PC-3 (cell line): ENCODE data around the gene ZNF20. TPM values are rescaled to one million over a fixed set of nuclear protein-coding genes. Genes with fewer than 3 reads are reported as not detected.

Source experiments
- ATAC-seq: fragments of 200-7000 bp; cut with Tn5 transposase; 2 replicates; pipeline ENCODE4 v1.9.1; 2020; ENCODE audit warnings: mild to moderate bottlenecking, moderate library complexity
- BruUV-seq: library from RNA; stranded (reverse); fragments of 400-500 nt; replicated peaks from 2 replicates; lab custom pipeline; 2021; lab: Mats Ljungman, UMichigan
- CTCF ChIA-PET: fragments of 300-600 bp; sonication (Branson Sonifier 250); formaldehyde crosslinking; loops from one replicate; lab custom pipeline; 2022; ENCODE audit warnings: antibody characterized with exemption; lab: Charles Lee
- POLR2A ChIA-PET: fragments of 300-600 bp; sonication (Branson Sonifier 250); formaldehyde crosslinking; loops from one replicate; lab custom pipeline; 2022; ENCODE audit warnings: antibody characterized with exemption; ENCODE audit not compliant: unreplicated experiment; lab: Charles Lee
- DNase-seq: peaks from one replicate; pipeline ENCODE4 v3.0.0-alpha.2; 2015
- H2AFZ ChIP-seq: fragments of 300-600 bp; sonication (generic); 2 replicates; pipeline ENCODE4 v1.6.0; 2016; ENCODE audit warnings: antibody characterized with exemption, low read length
- H3F3A ChIP-seq: fragments of 300-600 bp; sonication (generic); one replicate; pipeline ENCODE4 v1.6.0; 2017; ENCODE audit warnings: antibody characterized with exemption, low read length, control low read depth, mild to moderate bottlenecking; ENCODE audit not compliant: unreplicated experiment
- H3K27ac ChIP-seq: fragments of 300-600 bp; sonication (generic); 2 replicates; pipeline ENCODE4 v1.5.1; 2016; ENCODE audit warnings: mild to moderate bottlenecking, low read length
- H3K27me3 ChIP-seq: fragments of 300-600 bp; sonication (generic); 2 replicates; pipeline ENCODE4 v1.6.1; 2016; ENCODE audit warnings: low read length, mixed read lengths
- H3K36me3 ChIP-seq: fragments of 300-600 bp; sonication (generic); 2 replicates; pipeline ENCODE4 v1.6.1; 2016; ENCODE audit warnings: low read depth, mixed run types, low read length, mixed read lengths
- H3K4me1 ChIP-seq: fragments of 300-600 bp; sonication (generic); 2 replicates; pipeline ENCODE4 v1.5.1; 2016; ENCODE audit warnings: low read length; ENCODE audit not compliant: insufficient read depth
- H3K4me2 ChIP-seq: fragments of 300-600 bp; sonication (generic); 2 replicates; pipeline ENCODE4 v1.6.0; 2016; ENCODE audit warnings: low read length
- H3K4me3 ChIP-seq: fragments of 300-600 bp; sonication (generic); 2 replicates; pipeline ENCODE4 v1.5.1; 2016; ENCODE audit warnings: mild to moderate bottlenecking, low read length, mixed read lengths
- H3K79me2 ChIP-seq: fragments of 300-600 bp; sonication (generic); 2 replicates; pipeline ENCODE4 v1.6.1; 2017; ENCODE audit warnings: low read length, mixed read lengths
- H3K9ac ChIP-seq: fragments of 300-600 bp; sonication (generic); 2 replicates; pipeline ENCODE4 v1.6.0; 2016; ENCODE audit warnings: mild to moderate bottlenecking, low read length
- H3K9me2 ChIP-seq: fragments of 300-600 bp; sonication (generic); replicated peaks from 2 replicates; pipeline ENCODE4 v1.6.1; 2016; ENCODE audit warnings: mixed run types, low read length, mixed read lengths
- H3K9me3 ChIP-seq: fragments of 300-600 bp; sonication (generic); 2 replicates; pipeline ENCODE4 v1.6.1; 2016; ENCODE audit warnings: low read length, mixed read lengths
- H4K20me1 ChIP-seq: fragments of 300-600 bp; sonication (generic); 2 replicates; pipeline ENCODE4 v1.6.1; 2016; ENCODE audit warnings: low read length, mixed read lengths
- CTCF ChIP-seq: fragments of 300-600 bp; sonication (generic); conservative IDR thresholded peaks from 2 replicates; pipeline ENCODE4 v1.5.1; 2017; ENCODE audit warnings: antibody characterized with exemption, low read depth, mild to moderate bottlenecking, low read length
- EZH2 ChIP-seq: fragments of 300-600 bp; sonication (generic); IDR thresholded peaks from one replicate; pipeline ENCODE4 v1.6.1; 2017; ENCODE audit warnings: antibody characterized with exemption, mild to moderate bottlenecking, low read length; ENCODE audit not compliant: unreplicated experiment
- EZH2phosphoT487 ChIP-seq: fragments of 300-600 bp; sonication (generic); IDR thresholded peaks from 2 replicates; pipeline ENCODE4 v1.6.1; 2018; ENCODE audit warnings: mild to moderate bottlenecking, antibody characterized with exemption, low read length, borderline replicate concordance
- intact Hi-C: fragments of 100-400 bp; cut with micrococcal nuclease; formaldehyde crosslinking; loops from 2 replicates; pipeline ENCODE4 v1.9.0; 2023
- total RNA-seq: library from RNA; depleted of rRNA; stranded (reverse); fragments of >200 nt; gene quantifications from 2 replicates; pipeline ENCODE4 v1.2.3, GENCODE V29; 2014

ZNF20 gene
- total RNA-seq, 1 experiment from 2014 or later = 5.6 TPM

GRCh38 chr19:12162882-12163806, 23.0 kb upstream of the ZNF20 start, which contains the start of gene ZNF136:
Gene ZNF136, plus strand, starts transcription at chr19:12163096. Its CDS starts 108 bp downstream, at chr19:12163204.
- peaks cover 5% of the 10 kb centered on the region; the same call in 1 of the 2 replicates for H3K4me1 ChIP-seq
- POLR2A ChIA-PET = interaction anchor here (0.6 to 1.0 kb wide), 5 partner anchors 23 to 816 kb away, joined by 3 to 4 read pairs (median 3); no protein-coding TSS in a partner anchor
- intact Hi-C loops = no loop called here
- no peaks in the 10 kb centered on the region for H3K27me3 ChIP-seq
- H3K9me2 ChIP-seq = no peaks in the 10 kb centered on the region
- DNase-seq (peak; percentile 97), ATAC-seq (peak; percentile 98)
- no peaks in the 10 kb centered on the region for H3F3A ChIP-seq
- CTCF ChIA-PET = interaction anchor here (0.6 kb wide), 1 partner anchor 202 kb away, joined by 6 read pairs; the partner anchor contains the start of gene ZNF442
- peak within 1 kb of the TSS; percentile 97 for H3K4me2 ChIP-seq
- TF ChIP-seq CTCF (no peak), EZH2 (no peak), EZH2phosphoT487 (no peak)
- peak within 1 kb of the TSS; percentile 83 for H2AFZ ChIP-seq
- H3K9ac ChIP-seq = peak within 1 kb of the TSS; percentile 94
- no TSS peak for BruUV-seq
- peaks cover 13% of the 10 kb centered on the region for H3K9me3 ChIP-seq
- no peaks in the 10 kb centered on the region for H4K20me1 ChIP-seq
- peak within 1 kb of the TSS; percentile 51 for H3K27ac ChIP-seq
- H3K4me3 ChIP-seq = peak within 1 kb of the TSS; percentile 94
- peaks cover 31% of the 10 kb centered on the region for H3K36me3 ChIP-seq
- peaks cover 41% of the 10 kb centered on the region for H3K79me2 ChIP-seq

GRCh38 chr19:12162513-12162881, 22.3 kb upstream of the ZNF20 start:
- BruUV-seq = no TSS peak
- H2AFZ ChIP-seq = peak overlapping the region; percentile 83
- H4K20me1 ChIP-seq = no peaks in the 10 kb centered on the region
- H3K79me2 ChIP-seq = peaks cover 41% of the 10 kb centered on the region
- intact Hi-C loops = no loop called here
- no peak overlapping the region for H3K9ac ChIP-seq
- H3K4me1 ChIP-seq = peaks cover 5% of the 10 kb centered on the region; the same call in 1 of the 2 replicates
- H3K36me3 ChIP-seq = peaks cover 27% of the 10 kb centered on the region
- no peak overlapping the region for H3K27ac ChIP-seq
- DNase-seq (no peak), ATAC-seq (no peak)
- TF ChIP-seq EZH2phosphoT487 (no peak), EZH2 (no peak), CTCF (no peak)
- H3F3A ChIP-seq = no peaks in the 10 kb centered on the region
- ChIA-PET POLR2A (interaction anchor here (0.6 to 1.0 kb wide), 3 partner anchors 24 to 565 kb away, joined by 3 to 4 read pairs (median 3); no protein-coding TSS in a partner anchor), CTCF (interaction anchor here (0.6 kb wide), 1 partner anchor 203 kb away, joined by 6 read pairs; the partner anchor contains the start of gene ZNF442)
- peaks cover 13% of the 10 kb centered on the region for H3K9me3 ChIP-seq
- H3K4me2 ChIP-seq = peak overlapping the region; percentile 97
- no peaks in the 10 kb centered on the region for H3K27me3 ChIP-seq
- no peaks in the 10 kb centered on the region for H3K9me2 ChIP-seq
- H3K4me3 ChIP-seq = peak overlapping the region; percentile 94
